Activated CD4-positive, alpha-beta T cell treated with anti-CD3 and anti-CD28 coated beads, Interleukin-2, amount 10 ng/mL, durations not matched to agents 24 days and 14 days (primary cell): ENCODE measurements around the gene LRRC2. TPM values are rescaled to one million over a fixed set of nuclear protein-coding genes. Genes with fewer than 3 reads are reported as not detected.

Experiments used
- DNase-seq: peaks from one replicate; pipeline ENCODE4 v3.0.0; 2022
- H3K27ac Mint-ChIP-seq: one replicate; pipeline ENCODE4 v1.8.0; 2022; ENCODE audit warnings: mild to moderate bottlenecking, mixed read lengths
- H3K27me3 Mint-ChIP-seq: one replicate; pipeline ENCODE4 v1.8.0; 2022; ENCODE audit warnings: mixed read lengths
- H3K36me3 Mint-ChIP-seq: one replicate; pipeline ENCODE4 v1.8.0; 2022; ENCODE audit warnings: low read depth, mild to moderate bottlenecking, mixed read lengths
- H3K4me1 Mint-ChIP-seq: one replicate; pipeline ENCODE4 v1.8.0; 2021; ENCODE audit warnings: mixed read lengths
- H3K4me3 Mint-ChIP-seq: one replicate; pipeline ENCODE4 v1.8.0; 2022; ENCODE audit warnings: mild to moderate bottlenecking, moderate library complexity, mixed read lengths
- H3K9me3 Mint-ChIP-seq: one replicate; pipeline ENCODE4 v1.8.0; 2021; ENCODE audit warnings: mixed read lengths
- intact Hi-C: fragments of 100-400 bp; cut with micrococcal nuclease; formaldehyde crosslinking; loops from one replicate; pipeline ENCODE4 v1.15.1; 2023
- total RNA-seq: library from RNA; stranded (reverse); gene quantifications from 2 replicates; pipeline ENCODE4 v1.2.3, GENCODE V29; 2022

Gene LRRC2
- total RNA-seq, 1 donor from 2014 or later: not detected

GRCh38 chr3:46485779-46486175 is 80.3 kb downstream of the LRRC2 start:
- H3K27me3 Mint-ChIP-seq: peaks cover 24% of the 10 kb centered on the region
- H3K9me3 Mint-ChIP-seq: no peaks in the 10 kb centered on the region
- no peak overlapping the region for H3K4me3 Mint-ChIP-seq
- peaks cover 9% of the 10 kb centered on the region for H3K4me1 Mint-ChIP-seq
- intact Hi-C loops: loop anchor here (10.0 kb wide), 1 partner anchor 419 kb away; no protein-coding TSS in a partner anchor
- no peaks in the 10 kb centered on the region for H3K36me3 Mint-ChIP-seq
- H3K27ac Mint-ChIP-seq: no peak overlapping the region
- no peak for DNase-seq

- Mint-ChIP-seq H3K27ac (no peak overlapping the region), H3K36me3 (no peaks in the 10 kb centered on the region), H3K27me3 (peaks cover 30% of the 10 kb centered on the region), H3K9me3 (no peaks in the 10 kb centered on the region), H3K4me1 (peaks cover 9% of the 10 kb centered on the region), H3K4me3 (no peak overlapping the region)
- DNase-seq: no peak
- intact Hi-C loops: loop anchor here (10.0 kb wide), 1 partner anchor 420 kb away; no protein-coding TSS in a partner anchor
Measured at GRCh38 chr3:46484911-46485778, 81.0 kb downstream of the LRRC2 start.

- Mint-ChIP-seq H3K36me3 (no peaks in the 10 kb centered on the region), H3K9me3 (no peaks in the 10 kb centered on the region), H3K4me1 (peaks cover 9% of the 10 kb centered on the region), H3K27ac (no peak overlapping the region), H3K4me3 (no peak overlapping the region), H3K27me3 (peaks cover 31% of the 10 kb centered on the region)
- intact Hi-C loops: loop anchor here (10.0 kb wide), 1 partner anchor 420 kb away; no protein-coding TSS in a partner anchor
- no peak for DNase-seq
Measured at GRCh38 chr3:46484388-46484787, 81.7 kb downstream of the LRRC2 start.

GRCh38 chr3:46483825-46484224 is 82.3 kb downstream of the LRRC2 start:
- DNase-seq: no peak
- H3K9me3 Mint-ChIP-seq: no peaks in the 10 kb centered on the region
- peaks cover 4% of the 10 kb centered on the region for H3K4me1 Mint-ChIP-seq
- H3K4me3 Mint-ChIP-seq: no peak overlapping the region
- intact Hi-C loops: loop anchor here (10.0 kb wide), 1 partner anchor 421 kb away; no protein-coding TSS in a partner anchor
- H3K36me3 Mint-ChIP-seq: no peaks in the 10 kb centered on the region
- H3K27me3 Mint-ChIP-seq: peaks cover 31% of the 10 kb centered on the region
- no peak overlapping the region for H3K27ac Mint-ChIP-seq

- no peaks in the 10 kb centered on the region for H3K36me3 Mint-ChIP-seq
- intact Hi-C loops: loop anchor here (10.0 kb wide), 1 partner anchor 422 kb away; no protein-coding TSS in a partner anchor
- no peaks in the 10 kb centered on the region for H3K4me1 Mint-ChIP-seq
- H3K27ac Mint-ChIP-seq: no peak overlapping the region
- H3K27me3 Mint-ChIP-seq: peaks cover 31% of the 10 kb centered on the region
- no peaks in the 10 kb centered on the region for H3K9me3 Mint-ChIP-seq
- DNase-seq: no peak
- H3K4me3 Mint-ChIP-seq: no peak overlapping the region
Measured at GRCh38 chr3:46482632-46483350, 83.3 kb downstream of the LRRC2 start.

GRCh38 chr3:46481636-46482035 is 84.5 kb downstream of the LRRC2 start:
- no peak for DNase-seq
- no peaks in the 10 kb centered on the region for H3K9me3 Mint-ChIP-seq
- H3K27ac Mint-ChIP-seq: no peak overlapping the region
- H3K4me1 Mint-ChIP-seq: no peaks in the 10 kb centered on the region
- H3K4me3 Mint-ChIP-seq: no peak overlapping the region
- H3K36me3 Mint-ChIP-seq: no peaks in the 10 kb centered on the region
- intact Hi-C loops: loop anchor here (10.0 kb wide), 1 partner anchor 423 kb away; no protein-coding TSS in a partner anchor
- peaks cover 29% of the 10 kb centered on the region for H3K27me3 Mint-ChIP-seq

- Mint-ChIP-seq H3K36me3 (no peaks in the 10 kb centered on the region), H3K4me3 (no peak overlapping the region), H3K27ac (no peak overlapping the region), H3K4me1 (no peaks in the 10 kb centered on the region), H3K27me3 (peaks cover 32% of the 10 kb centered on the region), H3K9me3 (no peaks in the 10 kb centered on the region)
- intact Hi-C loops: loop anchor here (10.0 kb wide), 1 partner anchor 424 kb away; no protein-coding TSS in a partner anchor
- DNase-seq: no peak
Measured at GRCh38 chr3:46480491-46481195, 85.5 kb downstream of the LRRC2 start.

- intact Hi-C loops: loop anchor here (10.0 kb wide), 1 partner anchor 425 kb away; no protein-coding TSS in a partner anchor
- peaks cover 9% of the 10 kb centered on the region for H3K9me3 Mint-ChIP-seq
- H3K36me3 Mint-ChIP-seq: no peaks in the 10 kb centered on the region
- H3K4me3 Mint-ChIP-seq: no peak overlapping the region
- no peak overlapping the region for H3K27ac Mint-ChIP-seq
- H3K27me3 Mint-ChIP-seq: peaks cover 42% of the 10 kb centered on the region
- DNase-seq: no peak
- H3K4me1 Mint-ChIP-seq: no peaks in the 10 kb centered on the region
Measured at GRCh38 chr3:46479696-46480095, 86.4 kb downstream of the LRRC2 start.

GRCh38 chr3:46479021-46479420 is 87.1 kb downstream of the LRRC2 start:
- peaks cover 13% of the 10 kb centered on the region for H3K9me3 Mint-ChIP-seq
- H3K4me1 Mint-ChIP-seq: no peaks in the 10 kb centered on the region
- H3K27me3 Mint-ChIP-seq: peaks cover 47% of the 10 kb centered on the region
- no peak overlapping the region for H3K27ac Mint-ChIP-seq
- H3K4me3 Mint-ChIP-seq: no peak overlapping the region
- intact Hi-C loops: no loop called here
- H3K36me3 Mint-ChIP-seq: peaks cover 2% of the 10 kb centered on the region
- no peak for DNase-seq

GRCh38 chr3:46478341-46478740 is 87.8 kb downstream of the LRRC2 start:
- DNase-seq: no peak
- H3K4me3 Mint-ChIP-seq: no peak overlapping the region
- peaks cover 13% of the 10 kb centered on the region for H3K9me3 Mint-ChIP-seq
- intact Hi-C loops: no loop called here
- H3K27me3 Mint-ChIP-seq: peaks cover 50% of the 10 kb centered on the region
- H3K4me1 Mint-ChIP-seq: no peaks in the 10 kb centered on the region
- H3K27ac Mint-ChIP-seq: no peak overlapping the region
- peaks cover 2% of the 10 kb centered on the region for H3K36me3 Mint-ChIP-seq

- Mint-ChIP-seq H3K9me3 (peaks cover 13% of the 10 kb centered on the region), H3K4me3 (no peak overlapping the region), H3K36me3 (peaks cover 2% of the 10 kb centered on the region), H3K27me3 (peaks cover 51% of the 10 kb centered on the region), H3K27ac (no peak overlapping the region), H3K4me1 (no peaks in the 10 kb centered on the region)
- no peak for DNase-seq
- intact Hi-C loops: no loop called here
Measured at GRCh38 chr3:46477756-46478155, 88.3 kb downstream of the LRRC2 start.

- H3K4me3 Mint-ChIP-seq: no peak overlapping the region
- DNase-seq: no peak
- no peak overlapping the region for H3K27ac Mint-ChIP-seq
- intact Hi-C loops: no loop called here
- H3K27me3 Mint-ChIP-seq: peaks cover 54% of the 10 kb centered on the region
- H3K36me3 Mint-ChIP-seq: peaks cover 2% of the 10 kb centered on the region
- peaks cover 13% of the 10 kb centered on the region for H3K9me3 Mint-ChIP-seq
- H3K4me1 Mint-ChIP-seq: no peaks in the 10 kb centered on the region
Measured at GRCh38 chr3:46477145-46477544, 89.0 kb downstream of the LRRC2 start.

GRCh38 chr3:46472736-46473135 is 93.4 kb downstream of the LRRC2 start:
- H3K9me3 Mint-ChIP-seq: peaks cover 13% of the 10 kb centered on the region
- no peak for DNase-seq
- intact Hi-C loops: no loop called here
- H3K4me1 Mint-ChIP-seq: no peaks in the 10 kb centered on the region
- H3K36me3 Mint-ChIP-seq: peaks cover 2% of the 10 kb centered on the region
- H3K27me3 Mint-ChIP-seq: peaks cover 39% of the 10 kb centered on the region
- no peak overlapping the region for H3K27ac Mint-ChIP-seq
- H3K4me3 Mint-ChIP-seq: no peak overlapping the region
